ENCODE data around the gene TAF15. TPM values are rescaled to one million over a fixed set of nuclear protein-coding genes. Genes with fewer than 3 reads are reported as not detected.

Gene TAF15
- total and polyA plus RNA-seq, 2 of the 13 experiments (the other 11 are each of a cell fraction or from before 2014, with no cell fraction given) = 25.2 to 26.5 TPM

GRCh38 chr17:35847006-35847405 is 37.7 kb downstream of the TAF15 start:
- Histone ChIP-seq H3K4me3 (replicated peaks in 1 of 3; ENCODE audit: insufficient read depth in 1 of 3, low read depth in 2 of 3, low read length in 3 of 3) (no peak overlapping the region), H3K4me1 (ENCODE audit: insufficient read depth, low read length) (peaks cover 28% of the 10 kb centered on the region), H3K9ac (ENCODE audit: insufficient read depth, low read depth, low read length) (no peak overlapping the region), H3K27ac (ENCODE audit: extremely low read length, insufficient read depth, low read length) (peak overlapping the region; percentile 36), H3K79me2 (ENCODE audit: insufficient read depth, low read length) (no peaks in the 10 kb centered on the region), H2AFZ (ENCODE audit: low read length) (no peak overlapping the region), H3K9me3 (ENCODE audit: low read length) (no peaks in the 10 kb centered on the region), H3K4me2 (ENCODE audit: low read depth, low read length) (no peak overlapping the region), H4K20me1 (ENCODE audit: insufficient read depth, low read length) (0 out of 2 replicates have a peak, but pooled peaks cover 3% of the 10 kb centered on the region), H3K27me3 (ENCODE audit: control insufficient read depth in 1 of 2, insufficient read depth in 2 of 2, low read length in 2 of 2) (no peaks in the 10 kb centered on the region), H3K36me3 (replicated peaks in 1 of 2; ENCODE audit: control insufficient read depth in 1 of 2, insufficient read depth in 2 of 2, low read length in 2 of 2) (peaks cover 9 to 43% of the 10 kb centered on the region in 2 experiments)
- TF ChIP-seq ZNF510 (CRISPR knock-in tag; IDR thresholded peaks at IDR 0.05; ENCODE audit: low read depth) (no peak), HCFC1 (IDR thresholded peaks at IDR 0.05; ENCODE audit: low read depth, low read length) (no peak), AKAP8 (CRISPR knock-in tag; IDR thresholded peaks at IDR 0.05) (no peak), STAT5B (CRISPR knock-in tag; IDR thresholded peaks at IDR 0.05) (no peak), BCLAF1 (IDR thresholded peaks at IDR 0.05) (no peak), RAD21 (CRISPR knock-in tag; IDR thresholded peaks at IDR 0.05) (no peak), GTF3A (CRISPR knock-in tag; conservative IDR thresholded peaks at IDR 0.05) (no peak), ZNF549 (CRISPR knock-in tag; IDR thresholded peaks at IDR 0.05) (no peak), MLLT10 (CRISPR knock-in tag; IDR thresholded peaks at IDR 0.05) (no peak), ZNF17 (CRISPR knock-in tag; IDR thresholded peaks at IDR 0.05) (no peak), SUZ12 (IDR thresholded peaks at IDR 0.05; ENCODE audit: low read depth, low read length) (no peak), ZNF816 (CRISPR knock-in tag; IDR thresholded peaks at IDR 0.05; ENCODE audit: borderline replicate concordance) (no peak), ZNF468 (CRISPR knock-in tag; IDR thresholded peaks at IDR 0.05) (no peak)
- CTCF ChIA-PET (ENCODE audit: low intra/inter-chr PET ratio, low total read pairs) = no interaction called here
- no peak for FAIRE-seq
- no TSS peak for BruUV-seq (replicated peaks)
- in situ Hi-C loops (cut with HindIII; ENCODE audit: extremely low pct_ligation_motif_present, low pct_unique_long_range_greater_than_20kb) = no loop called here
- 76% methylated on average over 2 of the region's 2 CpGs for WGBS (ENCODE audit: low lambda C conversion rate)
- intact Hi-C loops (cut with micrococcal nuclease; ENCODE audit: unreplicated experiment) = no loop called here
- POLR2A ChIA-PET = no interaction called here
- no peak for DNase-seq (ENCODE audit: low spot score)
- no peak for ATAC-seq

Measured in HepG2 (cell line).